ENCODE measurements around the gene CD160. TPM values are rescaled to one million over a fixed set of nuclear protein-coding genes. Genes with fewer than 3 reads are reported as not detected.
"Not testable (repeated sequence)": the region's sequence is repeated elsewhere in the genome, so short reads cannot be mapped to it uniquely, and the experiment has no call there.

The CD160 gene
- not detected for total RNA-seq

GRCh38 chr1:145719230-145720079 lies at the start of gene CD160:
TSS of gene CD160 (plus strand) at chr1:145719499. CDS start at chr1:145728328, 8,829 bp downstream.
- DNase-seq, result no peak
- H3K4me3 Mint-ChIP-seq, result no peak within 1 kb of the TSS
- ChIA-PET CTCF (interaction anchor here (0.6 to 1.2 kb wide), 3 partner anchors 15 to 75 kb away, joined by 3 to 6 read pairs (median 5); no protein-coding TSS in a partner anchor), POLR2A (no interaction called here)
- peaks cover 28% of the 10 kb centered on the region for H3K4me1 Mint-ChIP-seq
- peaks cover 17% of the 10 kb centered on the region for H3K27me3 Mint-ChIP-seq
- no peaks in the 10 kb centered on the region for H3K9me3 Mint-ChIP-seq
- no peak within 1 kb of the TSS for H3K27ac Mint-ChIP-seq
- H3K36me3 Mint-ChIP-seq (ENCODE audit: low read depth), result no peaks in the 10 kb centered on the region

- CTCF ChIA-PET, H3K4me3 Mint-ChIP-seq, H3K27ac Mint-ChIP-seq, POLR2A ChIA-PET, H3K27me3 Mint-ChIP-seq, DNase-seq, H3K9me3 Mint-ChIP-seq: not testable (repeated sequence)
- Mint-ChIP-seq H3K36me3 (ENCODE audit: low read depth) (peaks cover 22% of the 10 kb centered on the region), H3K4me1 (peaks cover 17% of the 10 kb centered on the region)
These were observed 48.1 kb upstream of the CD160 start for GRCh38 chr1:145670995-145671745.

GRCh38 chr1:145673217-145673616 lies 46.1 kb upstream of the CD160 start:
- H3K9me3 Mint-ChIP-seq, H3K4me3 Mint-ChIP-seq, CTCF ChIA-PET, H3K27ac Mint-ChIP-seq, H3K27me3 Mint-ChIP-seq, DNase-seq, POLR2A ChIA-PET: not testable (repeated sequence)
- H3K4me1 Mint-ChIP-seq, result peaks cover 17% of the 10 kb centered on the region
- H3K36me3 Mint-ChIP-seq (ENCODE audit: low read depth), result peaks cover 14% of the 10 kb centered on the region

GRCh38 chr1:145684858-145685257 lies 34.4 kb upstream of the CD160 start:
- H3K27me3 Mint-ChIP-seq; H3K27ac Mint-ChIP-seq; CTCF ChIA-PET; POLR2A ChIA-PET; H3K36me3 Mint-ChIP-seq (ENCODE audit: low read depth); H3K4me3 Mint-ChIP-seq; DNase-seq; H3K9me3 Mint-ChIP-seq: not testable (repeated sequence)
- H3K4me1 Mint-ChIP-seq, result peaks cover 13% of the 10 kb centered on the region

- DNase-seq; POLR2A ChIA-PET; H3K27me3 Mint-ChIP-seq; H3K4me3 Mint-ChIP-seq; H3K27ac Mint-ChIP-seq; H3K36me3 Mint-ChIP-seq (ENCODE audit: low read depth); H3K9me3 Mint-ChIP-seq; CTCF ChIA-PET: not testable (repeated sequence)
- peaks cover 25% of the 10 kb centered on the region for H3K4me1 Mint-ChIP-seq
These were observed 33.2 kb upstream of the CD160 start for GRCh38 chr1:145686078-145686477.

GRCh38 chr1:145688328-145688727 lies 31.0 kb upstream of the CD160 start:
- H3K27ac Mint-ChIP-seq, result no peak overlapping the region
- H3K4me1 Mint-ChIP-seq, result peaks cover 34% of the 10 kb centered on the region
- DNase-seq, result no peak
- no peak overlapping the region for H3K4me3 Mint-ChIP-seq
- H3K36me3 Mint-ChIP-seq (ENCODE audit: low read depth), result no peaks in the 10 kb centered on the region
- ChIA-PET CTCF (no interaction called here), POLR2A (no interaction called here)
- no peaks in the 10 kb centered on the region for H3K9me3 Mint-ChIP-seq
- H3K27me3 Mint-ChIP-seq, result no peaks in the 10 kb centered on the region

GRCh38 chr1:145688924-145689323 lies 30.4 kb upstream of the CD160 start:
- no peak overlapping the region for H3K4me3 Mint-ChIP-seq
- H3K36me3 Mint-ChIP-seq (ENCODE audit: low read depth), result no peaks in the 10 kb centered on the region
- H3K9me3 Mint-ChIP-seq, result no peaks in the 10 kb centered on the region
- ChIA-PET CTCF (interaction anchor here (1.6 kb wide), 1 partner anchor 31 kb away, joined by 3 read pairs; no protein-coding TSS in a partner anchor), POLR2A (no interaction called here)
- no peak overlapping the region for H3K27ac Mint-ChIP-seq
- no peak for DNase-seq
- H3K27me3 Mint-ChIP-seq, result no peaks in the 10 kb centered on the region
- H3K4me1 Mint-ChIP-seq, result peaks cover 34% of the 10 kb centered on the region

GRCh38 chr1:145689922-145690321 lies 29.4 kb upstream of the CD160 start:
- Mint-ChIP-seq H3K27me3 (no peaks in the 10 kb centered on the region), H3K4me1 (peaks cover 34% of the 10 kb centered on the region), H3K4me3 (peak overlapping the region; percentile 12), H3K36me3 (ENCODE audit: low read depth) (no peaks in the 10 kb centered on the region), H3K27ac (peak overlapping the region; percentile 80), H3K9me3 (no peaks in the 10 kb centered on the region)
- CTCF ChIA-PET, result interaction anchor here (1.6 kb wide), 1 partner anchor 30 kb away, joined by 3 read pairs; no protein-coding TSS in a partner anchor
- POLR2A ChIA-PET, result no interaction called here
- DNase-seq, result no peak

GRCh38 chr1:145690587-145691558 lies 28.4 kb upstream of the CD160 start:
- POLR2A ChIA-PET, result interaction anchor here (1.0 to 1.8 kb wide), 3 partner anchors 8 to 47 kb away, joined by 3 to 7 read pairs (median 4); no protein-coding TSS in a partner anchor
- Mint-ChIP-seq H3K27me3 (no peaks in the 10 kb centered on the region), H3K36me3 (ENCODE audit: low read depth) (no peaks in the 10 kb centered on the region), H3K4me1 (peaks cover 34% of the 10 kb centered on the region), H3K4me3 (peak overlapping the region; percentile 22), H3K9me3 (no peaks in the 10 kb centered on the region), H3K27ac (peak overlapping the region; percentile 80)
- DNase-seq, result peak; percentile 66
- CTCF ChIA-PET, result interaction anchor here (1.0 to 1.6 kb wide), 3 partner anchors 9 to 30 kb away, joined by 3 read pairs; no protein-coding TSS in a partner anchor

GRCh38 chr1:145692785-145693443 lies 26.4 kb upstream of the CD160 start:
- H3K9me3 Mint-ChIP-seq, result no peaks in the 10 kb centered on the region
- H3K27ac Mint-ChIP-seq, result no peak overlapping the region
- H3K27me3 Mint-ChIP-seq, result peaks cover 1% of the 10 kb centered on the region
- POLR2A ChIA-PET, result no interaction called here
- peaks cover 34% of the 10 kb centered on the region for H3K4me1 Mint-ChIP-seq
- H3K4me3 Mint-ChIP-seq, result no peak overlapping the region
- no peaks in the 10 kb centered on the region for H3K36me3 Mint-ChIP-seq (ENCODE audit: low read depth)
- CTCF ChIA-PET, result no interaction called here
- DNase-seq, result no peak

- Mint-ChIP-seq H3K4me1 (peaks cover 9% of the 10 kb centered on the region), H3K36me3 (ENCODE audit: low read depth) (no peaks in the 10 kb centered on the region), H3K9me3 (no peaks in the 10 kb centered on the region), H3K4me3 (no peak overlapping the region), H3K27ac (no peak overlapping the region), H3K27me3 (peaks cover 11% of the 10 kb centered on the region)
- POLR2A ChIA-PET, result no interaction called here
- no peak for DNase-seq
- CTCF ChIA-PET, result no interaction called here
These were observed 23.3 kb upstream of the CD160 start for GRCh38 chr1:145695821-145696629.

GRCh38 chr1:145696630-145696960 lies 22.7 kb upstream of the CD160 start:
- H3K27me3 Mint-ChIP-seq, result peaks cover 11% of the 10 kb centered on the region
- no peak overlapping the region for H3K27ac Mint-ChIP-seq
- POLR2A ChIA-PET, result no interaction called here
- H3K4me3 Mint-ChIP-seq, result no peak overlapping the region
- CTCF ChIA-PET, result no interaction called here
- no peaks in the 10 kb centered on the region for H3K36me3 Mint-ChIP-seq (ENCODE audit: low read depth)
- peaks cover 5% of the 10 kb centered on the region for H3K4me1 Mint-ChIP-seq
- no peak for DNase-seq
- H3K9me3 Mint-ChIP-seq, result no peaks in the 10 kb centered on the region
